ENCODE measurements around the gene FABP7. TPM values are rescaled to one million over a fixed set of nuclear protein-coding genes. Genes with fewer than 3 reads are reported as not detected.

The FABP7 gene
- total and polyA plus RNA-seq, 4 donors: not detected

- Histone ChIP-seq H3K27me3 (ENCODE audit: control insufficient read depth in 4 of 4, insufficient read depth in 4 of 4, low read length in 3 of 4) (no peaks in the 10 kb centered on the region), H3K9ac (ENCODE audit: low read depth in 1 of 2, low read length in 2 of 2) (no peak overlapping the region), H3K4me3 (ENCODE audit: low read depth in 1 of 3, low read length in 3 of 3) (no peak overlapping the region), H3K9me3 (ENCODE audit: control insufficient read depth in 4 of 4, low read length in 3 of 4) (no peaks in the 10 kb centered on the region), H3K4me1 (ENCODE audit: control insufficient read depth in 4 of 4, insufficient read depth in 4 of 4, low read length in 3 of 4) (no peaks in the 10 kb centered on the region), H3K36me3 (ENCODE audit: control insufficient read depth in 4 of 4, insufficient read depth in 3 of 4, low read depth in 1 of 4, low read length in 3 of 4) (peaks cover 2 to 22% (median 13%) of the 10 kb centered on the region in 4 donors), H3K27ac (ENCODE audit: low read depth in 1 of 2, low read length in 2 of 2) (no peak overlapping the region)
- DNase-seq (ENCODE audit: low spot score): no peak
- WGBS: 79% methylated on average over 2 of the region's 2 CpGs
- TF ChIP-seq CTCF (IDR thresholded peaks at IDR 0.05; ENCODE audit: low read depth, low read length, missing input control): no peak
- TF ChIP-seq SP1 (IDR thresholded peaks at IDR 0.05): no peak
- TF ChIP-seq NR2F2 (IDR thresholded peaks at IDR 0.05): no peak
- TF ChIP-seq ZBTB33 (IDR thresholded peaks at IDR 0.05): no peak
- TF ChIP-seq GABPA (IDR thresholded peaks at IDR 0.05 in 1 of 2, conservative IDR thresholded peaks at IDR 0.05 in 1 of 2): no peak
- TF ChIP-seq FOXA2 (IDR thresholded peaks at IDR 0.05): no peak
- TF ChIP-seq TAF1 (conservative IDR thresholded peaks at IDR 0.05): no peak
- TF ChIP-seq FOXA1 (IDR thresholded peaks at IDR 0.05): no peak
- no peak for TF ChIP-seq MAX (IDR thresholded peaks at IDR 0.05)
- no peak for TF ChIP-seq EGR1 (IDR thresholded peaks at IDR 0.05; ENCODE audit: low read depth in 2 of 2)
- TF ChIP-seq JUND (IDR thresholded peaks at IDR 0.05): no peak
- no peak for TF ChIP-seq HNF4A (conservative IDR thresholded peaks at IDR 0.05)
- no peak for TF ChIP-seq ATF3 (IDR thresholded peaks at IDR 0.05)
- no peak for TF ChIP-seq RAD21 (IDR thresholded peaks at IDR 0.05)
- TF ChIP-seq HNF4G (IDR thresholded peaks at IDR 0.05): no peak
- no peak for TF ChIP-seq RXRA (IDR thresholded peaks at IDR 0.05)
- no peak for TF ChIP-seq REST (IDR thresholded peaks at IDR 0.05)
- no peak for TF ChIP-seq YY1 (IDR thresholded peaks at IDR 0.05)
Observed at GRCh38 chr6:122809691-122810090, 30.2 kb downstream of the FABP7 start.

Measured in liver (tissue), 9 donors.